Gastrocnemius medialis (tissue), 4 donors: Measurements from ENCODE around the gene BCL11B.
"Not testable (repeated sequence)": the region's sequence is repeated elsewhere in the genome, so short reads cannot be mapped to it uniquely, and the experiment has no call there.

ENCODE experiments used
- POLR2A ChIP-seq, 2 donors: fragments of 450-650 bp; IDR thresholded peaks; one replicate each; pipeline ENCODE4 v1.6.1; 2017; ENCODE audit warnings: antibody characterized with exemption in 2 of 2, mild to moderate bottlenecking in 2 of 2, moderate library complexity in 2 of 2
- TF ChIP-seq, protein P1 (sequence below), 5 experiments: fragments of 450-650 bp in 3 of 5; fragments of 200-600 bp in 2 of 5; sonication (generic) in 2 of 5; IDR thresholded peaks in 4 of 5; conservative IDR thresholded peaks in 1 of 5; 1 replicate in 4 of 5; 2 replicates in 1 of 5; pipeline ENCODE4 v1.5.1; 2016 to 2019; ENCODE audit warnings: antibody characterized with exemption in 5 of 5, mild to moderate bottlenecking in 3 of 5, moderate library complexity in 3 of 5

DNA sequence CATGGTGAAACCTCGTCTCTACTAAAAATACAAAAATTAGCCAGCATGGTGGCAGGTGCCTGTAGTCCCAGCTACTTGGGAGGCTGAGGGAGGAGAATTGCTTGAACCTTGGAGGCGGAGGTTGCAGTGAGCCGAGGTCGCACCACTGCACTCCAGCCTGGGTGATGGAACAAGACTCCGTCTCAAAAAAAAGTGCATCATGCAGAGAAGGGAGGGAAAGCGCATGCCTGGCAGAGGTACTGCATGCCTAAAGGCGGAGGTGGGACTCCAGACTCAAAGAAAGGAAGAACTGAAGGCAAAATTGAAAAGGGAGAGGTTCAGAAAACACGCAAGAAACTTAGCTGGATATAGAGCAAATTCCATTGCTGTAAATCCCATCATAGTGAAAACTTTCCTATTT lies 85.7 kb downstream of the BCL11B start:
- not testable (repeated sequence) for TF ChIP-seq POLR2A (IDR thresholded peaks at IDR 0.05)
- TF ChIP-seq, protein P1, sequence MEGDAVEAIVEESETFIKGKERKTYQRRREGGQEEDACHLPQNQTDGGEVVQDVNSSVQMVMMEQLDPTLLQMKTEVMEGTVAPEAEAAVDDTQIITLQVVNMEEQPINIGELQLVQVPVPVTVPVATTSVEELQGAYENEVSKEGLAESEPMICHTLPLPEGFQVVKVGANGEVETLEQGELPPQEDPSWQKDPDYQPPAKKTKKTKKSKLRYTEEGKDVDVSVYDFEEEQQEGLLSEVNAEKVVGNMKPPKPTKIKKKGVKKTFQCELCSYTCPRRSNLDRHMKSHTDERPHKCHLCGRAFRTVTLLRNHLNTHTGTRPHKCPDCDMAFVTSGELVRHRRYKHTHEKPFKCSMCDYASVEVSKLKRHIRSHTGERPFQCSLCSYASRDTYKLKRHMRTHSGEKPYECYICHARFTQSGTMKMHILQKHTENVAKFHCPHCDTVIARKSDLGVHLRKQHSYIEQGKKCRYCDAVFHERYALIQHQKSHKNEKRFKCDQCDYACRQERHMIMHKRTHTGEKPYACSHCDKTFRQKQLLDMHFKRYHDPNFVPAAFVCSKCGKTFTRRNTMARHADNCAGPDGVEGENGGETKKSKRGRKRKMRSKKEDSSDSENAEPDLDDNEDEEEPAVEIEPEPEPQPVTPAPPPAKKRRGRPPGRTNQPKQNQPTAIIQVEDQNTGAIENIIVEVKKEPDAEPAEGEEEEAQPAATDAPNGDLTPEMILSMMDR (IDR thresholded peaks at IDR 0.05 in 4 of 5, conservative IDR thresholded peaks at IDR 0.05 in 1 of 5), result not testable (repeated sequence)
